ENCODE measurements around the gene ARPC1A.
A peak's percentile ranks its signal among the peaks of the same experiment; 100 is the strongest.

Gene ARPC1A

GRCh38 chr7:99390941-99391602 is 65.4 kb downstream of the ARPC1A start:
- DNase-seq (ENCODE audit: low spot score), result no peak

GRCh38 chr7:99392046-99392445 is 66.3 kb downstream of the ARPC1A start:
- DNase-seq (ENCODE audit: low spot score), result no peak

GRCh38 chr7:99392659-99393354 is 67.1 kb downstream of the ARPC1A start:
- DNase-seq (ENCODE audit: low spot score), result peak; percentile 80

- DNase-seq (ENCODE audit: low spot score), result no peak
These were observed 67.9 kb downstream of the ARPC1A start for GRCh38 chr7:99393355-99394187.

GRCh38 chr7:99394188-99394502 is 68.4 kb downstream of the ARPC1A start:
- DNase-seq (ENCODE audit: low spot score), result no peak

GRCh38 chr7:99395616-99396327 is 70.1 kb downstream of the ARPC1A start:
- no peak for DNase-seq (ENCODE audit: low spot score)

DNA sequence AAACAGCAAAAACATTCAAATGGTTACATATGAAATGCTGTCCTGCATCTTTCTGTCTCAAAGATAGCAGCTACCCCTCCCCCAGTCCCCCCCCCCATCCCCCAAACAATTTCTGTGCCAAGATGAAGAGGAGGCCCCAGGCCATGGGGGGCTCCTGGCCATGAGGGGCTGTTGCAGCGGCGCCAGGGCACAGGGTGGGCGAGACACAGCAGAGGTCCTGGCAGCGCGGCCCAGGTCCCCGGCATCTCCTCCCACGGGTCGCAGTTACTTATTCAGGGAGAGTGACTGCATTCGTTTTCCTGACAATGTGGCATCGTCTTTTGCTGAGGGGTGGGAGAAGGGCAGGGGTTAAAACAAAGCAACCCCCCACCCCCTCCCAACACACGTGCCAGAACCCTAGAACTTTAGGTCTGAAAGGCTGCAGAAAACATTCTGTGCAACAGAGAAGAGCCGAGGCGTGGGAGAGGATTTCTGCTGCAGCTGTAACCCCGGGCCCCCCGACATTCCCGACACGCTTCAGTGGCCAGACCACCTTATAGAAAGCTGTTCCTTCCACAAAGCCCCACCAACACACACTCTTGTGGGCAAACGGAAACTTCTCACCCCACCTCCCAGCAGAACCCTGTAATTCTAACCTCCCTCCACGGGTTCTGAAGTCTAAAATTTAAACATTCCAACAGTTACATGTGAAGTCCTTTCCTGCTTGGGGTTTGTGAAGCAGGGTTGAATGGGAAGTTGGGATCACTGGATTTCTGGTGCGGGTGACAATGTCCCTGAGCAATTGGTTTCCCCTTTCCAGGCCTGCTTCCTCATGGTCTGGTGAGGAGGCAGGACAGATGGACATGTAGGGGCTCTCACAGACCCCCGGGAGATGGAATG is 71.0 kb downstream of the ARPC1A start:
- DNase-seq (ENCODE audit: low spot score), result no peak

DNA sequence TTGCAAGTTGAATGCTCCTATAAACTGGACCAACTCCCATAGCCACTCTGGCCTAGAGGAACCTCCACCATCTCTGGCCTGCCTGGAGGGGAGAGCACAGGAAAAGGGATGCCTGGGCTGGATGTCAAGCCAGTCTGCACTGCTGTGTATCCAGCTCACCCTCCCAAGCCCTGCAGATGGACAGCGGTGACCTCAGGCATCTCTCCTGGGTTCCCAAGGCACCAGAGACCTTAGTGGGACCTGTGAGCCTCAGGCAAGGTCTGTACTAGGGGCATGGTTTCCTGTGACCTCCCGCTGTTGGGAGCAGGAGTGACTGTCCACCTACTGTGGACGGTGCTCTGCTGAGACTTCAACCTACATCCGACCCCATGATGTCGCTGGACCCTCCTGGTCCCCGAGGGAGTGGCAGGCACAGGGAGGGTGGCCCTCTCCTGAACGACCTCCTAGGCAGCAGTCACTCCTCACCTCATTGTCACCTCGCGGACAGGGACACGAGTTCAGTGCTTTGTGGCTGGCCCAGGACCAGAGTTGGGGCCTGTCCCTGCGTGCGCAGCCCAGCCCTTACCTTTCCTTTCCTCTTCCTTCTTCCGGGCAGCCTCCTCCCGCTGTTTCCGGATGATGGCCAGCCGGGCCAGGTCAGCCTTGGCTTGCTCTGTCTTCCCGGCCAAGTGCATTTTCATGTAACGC is 71.7 kb downstream of the ARPC1A start:
- DNase-seq (ENCODE audit: low spot score), result no peak

GRCh38 chr7:99398891-99399445 is 73.3 kb downstream of the ARPC1A start:
- DNase-seq (ENCODE audit: low spot score), result no peak

DNA sequence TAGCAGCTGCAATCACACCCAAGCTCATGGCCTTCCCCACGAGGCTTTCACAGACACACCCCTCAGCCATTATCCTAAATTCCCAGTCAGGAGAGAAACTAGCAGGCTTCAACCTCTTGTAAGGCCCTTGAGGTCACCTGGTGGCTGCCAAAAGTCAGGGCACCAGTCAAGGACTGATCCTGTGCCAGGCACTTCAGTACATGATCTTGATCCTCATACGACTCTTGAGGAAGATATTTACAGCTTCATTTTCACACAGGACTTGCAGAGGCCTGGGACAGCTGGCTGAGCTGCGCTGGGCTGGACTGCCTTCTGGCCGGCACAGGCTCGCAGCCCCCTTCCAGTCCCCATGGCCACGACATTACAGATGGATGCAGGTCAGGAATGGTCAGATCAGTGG is 73.9 kb downstream of the ARPC1A start:
- DNase-seq (ENCODE audit: low spot score), result no peak

DNA sequence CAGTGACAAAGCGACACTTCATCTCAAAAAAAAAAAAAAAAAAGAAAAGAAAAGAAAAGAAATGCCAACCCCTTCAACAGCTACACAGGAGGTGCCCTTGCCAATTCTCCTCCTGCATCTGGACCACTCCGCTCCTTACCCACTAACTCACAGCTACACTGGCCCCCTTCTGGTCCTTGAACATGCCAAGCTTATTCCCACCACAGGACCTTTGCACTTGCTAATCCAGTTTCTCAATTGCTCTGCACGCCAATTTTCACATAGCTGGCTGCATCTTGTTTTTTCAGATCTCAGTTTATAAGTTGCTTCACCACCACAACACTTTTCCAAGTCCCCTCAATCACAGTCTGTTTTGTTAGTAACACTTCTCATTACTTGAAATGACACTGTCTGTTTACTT is 77.2 kb downstream of the ARPC1A start:
- DNase-seq (ENCODE audit: low spot score), result no peak

GRCh38 chr7:99403764-99404163 is 78.1 kb downstream of the ARPC1A start:
- no peak for DNase-seq (ENCODE audit: low spot score)

- no peak for DNase-seq (ENCODE audit: low spot score)
These were observed 78.7 kb downstream of the ARPC1A start for GRCh38 chr7:99404235-99404976.

DNA sequence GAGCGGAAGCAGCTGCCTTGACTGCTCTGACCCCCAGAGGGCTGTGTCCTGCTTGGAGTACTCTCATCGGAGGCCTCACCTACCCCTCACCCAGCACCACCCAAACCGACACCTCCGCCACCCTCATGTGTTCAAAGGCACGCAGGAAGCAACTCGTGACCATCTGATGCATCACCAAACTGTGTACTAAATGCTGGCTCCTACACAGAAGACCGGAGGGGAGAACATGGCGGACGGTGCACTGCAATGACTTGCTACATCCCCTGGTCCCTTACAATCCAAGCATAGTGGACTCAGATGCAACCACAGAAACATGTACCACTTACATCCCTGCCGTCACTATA is 79.3 kb downstream of the ARPC1A start:
- no peak for DNase-seq (ENCODE audit: low spot score)

DNA sequence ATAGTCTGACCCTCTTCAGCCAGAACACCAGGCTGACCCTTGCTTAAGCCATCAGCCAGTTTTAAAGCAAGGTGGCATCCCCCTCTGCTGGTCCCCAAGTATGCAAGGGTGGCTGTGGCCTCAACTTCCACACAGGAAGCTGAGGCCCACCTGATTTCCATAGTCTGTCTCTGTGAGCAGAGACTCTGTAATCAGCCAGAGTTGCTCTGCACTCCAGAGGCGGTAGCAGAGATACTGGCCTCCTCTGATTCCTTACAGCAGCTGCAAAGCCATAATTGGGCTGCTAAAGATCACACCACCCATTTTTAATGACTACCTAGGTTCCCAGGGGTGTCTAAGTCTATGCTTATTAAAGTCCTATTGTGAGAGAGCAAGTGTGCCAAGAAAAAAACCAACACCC is 80.9 kb downstream of the ARPC1A start:
- no peak for DNase-seq (ENCODE audit: low spot score)

GRCh38 chr7:99407872-99408378 is 82.2 kb downstream of the ARPC1A start:
- no peak for DNase-seq (ENCODE audit: low spot score)

GRCh38 chr7:99408379-99409191 is 82.9 kb downstream of the ARPC1A start, which contains the start of the genes BUD31 and PDAP1:
BUD31 (plus strand) TSS chr7:99408969; CDS start chr7:99411093, 2,124 bp downstream.
PDAP1 (minus strand) TSS chr7:99408597; CDS start chr7:99408548, 49 bp downstream.
- peak; percentile 93 for DNase-seq (ENCODE audit: low spot score)

DNA sequence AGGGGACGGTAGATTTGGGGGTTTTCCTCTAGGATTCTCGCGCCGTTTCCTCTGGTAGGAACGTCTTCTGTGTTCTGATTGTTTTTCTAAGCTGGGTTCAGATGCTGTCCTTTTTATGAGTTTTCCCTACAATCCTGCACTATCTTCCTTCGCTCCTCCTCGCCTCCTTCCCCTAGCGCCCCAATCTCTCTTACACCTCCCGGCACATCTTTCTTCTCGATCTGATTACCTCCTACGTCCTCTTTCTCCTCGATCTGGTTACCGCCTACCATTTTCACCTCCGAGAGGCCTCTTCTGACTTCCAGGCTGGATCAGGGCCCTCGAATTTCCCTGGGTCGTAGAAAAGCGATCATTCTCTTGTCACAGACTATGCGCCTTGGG is 83.5 kb downstream of the ARPC1A start:
- DNase-seq (ENCODE audit: low spot score), result no peak

GRCh38 chr7:99409806-99410205 is 84.1 kb downstream of the ARPC1A start:
- DNase-seq (ENCODE audit: low spot score), result no peak
